Caco-2 (cell line): Measurements from ENCODE around the gene HUS1. TPM values are rescaled to one million over a fixed set of nuclear protein-coding genes. Genes with fewer than 3 reads are reported as not detected.

Experiments
- BruUV-seq: library from RNA; stranded (reverse); fragments of 400-500 nt; replicated peaks from 2 replicates; lab custom pipeline; 2021; lab: Mats Ljungman, UMichigan
- CTCF ChIA-PET: fragments of 300-600 bp; sonication (Branson Sonifier 250); formaldehyde crosslinking; loops from one replicate; lab custom pipeline; 2022; ENCODE audit warnings: antibody characterized with exemption; lab: Charles Lee
- POLR2A ChIA-PET: fragments of 300-600 bp; sonication (Branson Sonifier 250); formaldehyde crosslinking; loops from one replicate; lab custom pipeline; 2022; ENCODE audit warnings: antibody characterized with exemption; lab: Charles Lee
- DNase-seq, 2 experiments: peaks; one replicate each; pipeline versions ENCODE4 v3.0.0 to v3.0.0-alpha.2; 2020 to 2022
- H3K27me3 ChIP-seq: replicated peaks from 2 replicates; pipeline ENCODE4 v1.6.0; 2011; ENCODE audit warnings: low read length; ENCODE audit not compliant: control insufficient read depth, insufficient read depth
- H3K36me3 ChIP-seq: 2 replicates; pipeline ENCODE4 v1.5.1; 2011; ENCODE audit warnings: low read length; ENCODE audit not compliant: control insufficient read depth, insufficient read depth
- H3K4me1 ChIP-seq: fragments of 250-450 bp; sonication (Bioruptor Pico); 2 replicates; pipeline ENCODE4 v1.5.1; 2020; ENCODE audit warnings: mild to moderate bottlenecking
- H3K4me3 ChIP-seq: 2 replicates; pipeline ENCODE4 v1.5.1; 2011; ENCODE audit warnings: low read depth, mild to moderate bottlenecking, control low read depth, low read length
- H3K9me3 ChIP-seq: fragments of 250-450 bp; sonication (Bioruptor Pico); 2 replicates; pipeline ENCODE4 v1.5.1; 2020; ENCODE audit warnings: mild to moderate bottlenecking, moderate library complexity
- H3K27ac Mint-ChIP-seq: one replicate; pipeline ENCODE4 v1.8.0; 2022; ENCODE audit warnings: mixed read lengths; ENCODE audit not compliant: unreplicated experiment
- H3K27me3 Mint-ChIP-seq: one replicate; pipeline ENCODE4 v1.8.0; 2022; ENCODE audit warnings: mixed read lengths; ENCODE audit not compliant: insufficient read depth, unreplicated experiment
- H3K36me3 Mint-ChIP-seq: one replicate; pipeline ENCODE4 v1.8.0; 2022; ENCODE audit warnings: mild to moderate bottlenecking, mixed read lengths; ENCODE audit not compliant: insufficient read depth, unreplicated experiment
- H3K4me1 Mint-ChIP-seq: one replicate; pipeline ENCODE4 v1.8.0; 2022; ENCODE audit warnings: low read depth, mixed read lengths; ENCODE audit not compliant: unreplicated experiment
- H3K4me3 Mint-ChIP-seq: one replicate; pipeline ENCODE4 v1.8.0; 2022; ENCODE audit warnings: mild to moderate bottlenecking, moderate library complexity, mixed read lengths; ENCODE audit not compliant: unreplicated experiment
- H3K9me3 Mint-ChIP-seq: one replicate; pipeline ENCODE4 v1.8.0; 2022; ENCODE audit warnings: mixed read lengths; ENCODE audit not compliant: unreplicated experiment
- intact Hi-C: fragments of 100-400 bp; cut with micrococcal nuclease; formaldehyde crosslinking; loops from one replicate; pipeline ENCODE4 v1.10.0; 2022; ENCODE audit not compliant: unreplicated experiment
- total RNA-seq: library from RNA; stranded (reverse); gene quantifications from 2 replicates; pipeline ENCODE4 v1.2.3, GENCODE V29; 2022
- TF ChIP-seq, protein P1 (sequence below), 2 experiments: fragments of 200-600 bp in 1 of 2; IDR thresholded peaks; 1 replicate in 1 of 2; 2 replicates in 1 of 2; pipeline versions ENCODE4 v1.5.1 to v1.8.0; 2011 to 2022; ENCODE audit warnings: antibody characterized with exemption in 1 of 2, control low read depth in 1 of 2, inconsistent platforms in 1 of 2, low read depth in 1 of 2, low read length in 1 of 2, mild to moderate bottlenecking in 1 of 2, moderate library complexity in 1 of 2; ENCODE audit not compliant: insufficient read depth in 1 of 2, severe bottlenecking in 1 of 2, unreplicated experiment in 1 of 2

Gene HUS1
- total RNA-seq, 1 experiment from 2014 or later: 32.3 TPM

DNA sequence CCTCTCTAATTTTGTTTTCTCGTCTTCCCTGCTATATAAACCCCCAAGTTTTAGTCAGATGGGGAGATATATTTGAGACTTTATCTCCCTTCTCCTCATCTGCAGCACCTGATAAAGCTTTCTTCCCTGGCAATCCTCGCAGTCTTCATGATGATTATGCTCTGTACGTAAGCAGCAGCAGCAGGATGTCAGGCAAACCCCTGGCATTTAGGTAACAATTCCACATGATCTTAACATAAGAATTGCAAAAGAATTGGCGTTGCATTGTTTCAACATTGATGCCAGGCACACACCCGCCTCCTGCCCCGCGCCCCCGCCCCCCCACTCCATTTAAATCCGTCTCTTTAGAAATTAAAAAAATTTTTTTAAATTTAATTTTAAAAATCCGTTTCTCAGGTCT lies 37.3 kb downstream of the HUS1 start:
- BruUV-seq: no TSS peak
- no peaks in the 10 kb centered on the region for H3K36me3 ChIP-seq
- H3K4me3 ChIP-seq: no peak overlapping the region
- intact Hi-C loops: no loop called here
- Mint-ChIP-seq H3K27ac (no peak overlapping the region), H3K27me3 (no peaks in the 10 kb centered on the region), H3K36me3 (no peaks in the 10 kb centered on the region), H3K4me1 (peaks cover 15% of the 10 kb centered on the region), H3K4me3 (no peak overlapping the region), H3K9me3 (no peaks in the 10 kb centered on the region)
- POLR2A ChIA-PET: no interaction called here
- 0 out of 2 replicates have a peak, but pooled peaks cover 5% of the 10 kb centered on the region for H3K4me1 ChIP-seq
- H3K27me3 ChIP-seq: no peaks in the 10 kb centered on the region
- CTCF ChIA-PET: no interaction called here
- TF ChIP-seq, protein P1, sequence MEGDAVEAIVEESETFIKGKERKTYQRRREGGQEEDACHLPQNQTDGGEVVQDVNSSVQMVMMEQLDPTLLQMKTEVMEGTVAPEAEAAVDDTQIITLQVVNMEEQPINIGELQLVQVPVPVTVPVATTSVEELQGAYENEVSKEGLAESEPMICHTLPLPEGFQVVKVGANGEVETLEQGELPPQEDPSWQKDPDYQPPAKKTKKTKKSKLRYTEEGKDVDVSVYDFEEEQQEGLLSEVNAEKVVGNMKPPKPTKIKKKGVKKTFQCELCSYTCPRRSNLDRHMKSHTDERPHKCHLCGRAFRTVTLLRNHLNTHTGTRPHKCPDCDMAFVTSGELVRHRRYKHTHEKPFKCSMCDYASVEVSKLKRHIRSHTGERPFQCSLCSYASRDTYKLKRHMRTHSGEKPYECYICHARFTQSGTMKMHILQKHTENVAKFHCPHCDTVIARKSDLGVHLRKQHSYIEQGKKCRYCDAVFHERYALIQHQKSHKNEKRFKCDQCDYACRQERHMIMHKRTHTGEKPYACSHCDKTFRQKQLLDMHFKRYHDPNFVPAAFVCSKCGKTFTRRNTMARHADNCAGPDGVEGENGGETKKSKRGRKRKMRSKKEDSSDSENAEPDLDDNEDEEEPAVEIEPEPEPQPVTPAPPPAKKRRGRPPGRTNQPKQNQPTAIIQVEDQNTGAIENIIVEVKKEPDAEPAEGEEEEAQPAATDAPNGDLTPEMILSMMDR (IDR thresholded peaks at IDR 0.05; ENCODE audit: insufficient read depth in 1 of 2, low read depth in 1 of 2, low read length in 1 of 2, severe bottlenecking in 1 of 2, unreplicated experiment in 1 of 2): no peak
- no peaks in the 10 kb centered on the region for H3K9me3 ChIP-seq
- DNase-seq: no peak

DNA sequence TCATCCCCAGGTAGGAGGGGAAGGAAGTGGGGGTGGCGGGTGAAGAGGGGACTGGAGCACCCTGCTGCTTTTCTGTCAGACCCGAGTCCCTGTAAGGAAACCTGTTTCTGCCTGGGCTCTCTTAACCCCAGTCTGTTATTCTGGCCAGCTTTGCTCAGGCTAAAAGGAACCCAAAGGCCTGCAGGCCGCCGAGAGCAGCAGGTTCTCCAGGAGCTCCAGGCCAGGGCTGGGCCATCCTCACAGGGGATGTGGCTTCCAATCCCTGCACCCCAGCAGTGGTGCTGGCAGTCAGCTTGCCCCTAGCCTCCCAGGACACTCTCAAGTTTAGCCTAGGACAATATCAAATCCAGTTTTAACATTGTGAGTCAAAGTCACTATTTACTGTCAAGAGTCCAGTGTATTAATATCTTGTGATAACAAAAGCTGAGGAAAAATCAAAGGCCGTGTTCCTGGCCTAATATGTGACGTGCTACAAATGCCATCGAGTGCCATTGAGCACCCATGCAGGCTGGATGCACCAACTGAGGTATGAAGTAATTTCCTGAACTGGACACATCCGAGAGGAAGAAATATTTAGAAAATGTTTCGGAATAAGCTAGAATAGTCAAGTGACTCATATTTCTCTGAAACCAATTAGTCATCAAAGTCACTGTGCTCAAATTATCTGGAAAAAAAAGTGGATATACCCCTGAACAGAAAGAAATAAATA lies 38.1 kb downstream of the HUS1 start:
- no peak overlapping the region for H3K4me3 ChIP-seq
- no peaks in the 10 kb centered on the region for H3K36me3 ChIP-seq
- Mint-ChIP-seq H3K27me3 (no peaks in the 10 kb centered on the region), H3K4me1 (peaks cover 10% of the 10 kb centered on the region), H3K36me3 (no peaks in the 10 kb centered on the region), H3K9me3 (no peaks in the 10 kb centered on the region), H3K4me3 (no peak overlapping the region), H3K27ac (no peak overlapping the region)
- H3K9me3 ChIP-seq: no peaks in the 10 kb centered on the region
- DNase-seq: no peak
- CTCF ChIA-PET: no interaction called here
- intact Hi-C loops: no loop called here
- TF ChIP-seq, protein P1 (IDR thresholded peaks at IDR 0.05; ENCODE audit: insufficient read depth in 1 of 2, low read depth in 1 of 2, low read length in 1 of 2, severe bottlenecking in 1 of 2, unreplicated experiment in 1 of 2): no peak
- BruUV-seq: no TSS peak
- H3K27me3 ChIP-seq: no peaks in the 10 kb centered on the region
- POLR2A ChIA-PET: no interaction called here
- no peaks in the 10 kb centered on the region for H3K4me1 ChIP-seq

DNA sequence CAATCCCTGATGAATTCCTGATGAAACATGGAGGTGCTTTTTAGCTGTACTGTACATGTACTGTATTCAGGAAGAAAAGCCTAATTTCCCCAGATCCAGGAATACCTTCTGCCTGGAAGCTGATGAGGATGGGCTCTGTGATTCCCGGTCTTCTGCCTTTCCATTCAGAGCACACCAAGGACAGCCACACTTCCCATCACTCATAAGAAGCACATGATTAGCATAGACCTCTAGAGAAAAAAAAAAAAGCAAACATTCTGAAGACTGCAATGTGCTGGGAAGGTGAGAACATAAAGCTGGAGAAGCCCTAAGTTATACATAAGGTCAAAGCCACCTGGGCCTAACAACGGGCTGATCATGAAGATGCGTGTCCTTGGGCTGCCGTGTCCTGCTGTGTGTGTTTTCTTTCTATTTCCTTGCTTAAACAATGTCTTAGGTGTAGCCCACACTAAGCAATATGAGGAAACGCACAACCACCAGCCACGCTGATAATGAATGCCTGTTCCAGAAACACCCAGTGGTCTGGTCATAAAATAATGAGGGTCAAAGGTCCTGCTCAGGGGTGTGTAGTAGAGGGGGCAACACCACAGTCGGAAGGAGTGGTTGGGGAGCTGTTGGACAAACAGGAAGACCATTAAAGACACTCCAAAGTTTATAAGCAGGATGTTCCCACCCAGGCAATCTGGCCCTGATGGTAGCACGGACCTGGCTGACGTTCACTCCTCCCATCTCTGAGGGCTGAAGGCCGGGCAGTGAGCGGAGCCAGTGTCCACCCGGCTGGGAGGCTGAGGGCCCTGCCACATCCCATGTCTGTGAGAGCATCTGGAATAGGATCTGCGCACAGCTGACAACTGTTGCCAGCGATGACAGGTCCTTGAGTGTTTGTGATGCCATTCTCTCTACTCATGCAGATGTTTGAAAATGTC lies 39.1 kb downstream of the HUS1 start:
- no peaks in the 10 kb centered on the region for H3K36me3 ChIP-seq
- Mint-ChIP-seq H3K4me1 (peaks cover 7% of the 10 kb centered on the region), H3K9me3 (no peaks in the 10 kb centered on the region), H3K36me3 (no peaks in the 10 kb centered on the region), H3K27ac (no peak overlapping the region), H3K27me3 (no peaks in the 10 kb centered on the region), H3K4me3 (no peak overlapping the region)
- TF ChIP-seq, protein P1 (IDR thresholded peaks at IDR 0.05; ENCODE audit: insufficient read depth in 1 of 2, low read depth in 1 of 2, low read length in 1 of 2, severe bottlenecking in 1 of 2, unreplicated experiment in 1 of 2): no peak
- BruUV-seq: no TSS peak
- intact Hi-C loops: no loop called here
- POLR2A ChIA-PET: no interaction called here
- no peaks in the 10 kb centered on the region for H3K4me1 ChIP-seq
- DNase-seq: no peak
- no peaks in the 10 kb centered on the region for H3K27me3 ChIP-seq
- no peak overlapping the region for H3K4me3 ChIP-seq
- CTCF ChIA-PET: interaction anchor here (0.9 kb wide), 1 partner anchor 674 kb away, joined by 4 read pairs; no protein-coding TSS in a partner anchor
- no peaks in the 10 kb centered on the region for H3K9me3 ChIP-seq
